ENCODE results near the gene SUDS3.
A peak's percentile ranks its signal among the peaks of the same experiment; 100 is the strongest.

Gene SUDS3

DNA sequence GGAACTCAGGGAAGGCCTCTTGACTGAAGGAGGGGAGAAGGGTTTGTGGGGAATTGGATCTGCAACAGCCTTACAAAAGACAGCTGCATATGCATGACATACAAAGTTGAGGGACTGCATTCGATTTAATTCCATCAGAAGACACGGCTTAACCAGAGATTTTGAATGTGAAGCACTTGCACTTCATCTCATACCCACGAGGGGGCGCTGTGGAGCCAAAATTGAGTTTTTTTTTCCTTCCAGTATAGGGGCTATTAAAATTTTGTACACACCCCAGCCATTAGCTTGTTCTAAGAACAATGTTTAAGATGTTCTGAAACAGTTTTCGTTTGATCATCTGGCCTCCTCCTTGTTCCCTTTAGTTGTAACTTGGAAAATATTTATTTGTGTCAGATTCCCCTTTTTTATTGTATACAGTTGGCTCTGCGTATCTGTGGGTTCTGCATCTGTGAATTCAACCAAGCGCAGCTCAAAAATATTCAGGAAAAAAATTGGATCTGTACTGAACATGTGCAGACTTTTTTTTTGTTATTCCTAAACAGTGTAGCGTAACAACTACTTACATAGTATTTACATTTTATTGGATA is 1.6 kb downstream of the SUDS3 start:
- no peaks in the 10 kb centered on the region for H3K9me3 ChIP-seq (ENCODE audit: low read length)
- no peak for TF ChIP-seq EZH2 (IDR thresholded peaks at IDR 0.05; ENCODE audit: borderline replicate concordance, low read length)
- TF ChIP-seq, protein P1, sequence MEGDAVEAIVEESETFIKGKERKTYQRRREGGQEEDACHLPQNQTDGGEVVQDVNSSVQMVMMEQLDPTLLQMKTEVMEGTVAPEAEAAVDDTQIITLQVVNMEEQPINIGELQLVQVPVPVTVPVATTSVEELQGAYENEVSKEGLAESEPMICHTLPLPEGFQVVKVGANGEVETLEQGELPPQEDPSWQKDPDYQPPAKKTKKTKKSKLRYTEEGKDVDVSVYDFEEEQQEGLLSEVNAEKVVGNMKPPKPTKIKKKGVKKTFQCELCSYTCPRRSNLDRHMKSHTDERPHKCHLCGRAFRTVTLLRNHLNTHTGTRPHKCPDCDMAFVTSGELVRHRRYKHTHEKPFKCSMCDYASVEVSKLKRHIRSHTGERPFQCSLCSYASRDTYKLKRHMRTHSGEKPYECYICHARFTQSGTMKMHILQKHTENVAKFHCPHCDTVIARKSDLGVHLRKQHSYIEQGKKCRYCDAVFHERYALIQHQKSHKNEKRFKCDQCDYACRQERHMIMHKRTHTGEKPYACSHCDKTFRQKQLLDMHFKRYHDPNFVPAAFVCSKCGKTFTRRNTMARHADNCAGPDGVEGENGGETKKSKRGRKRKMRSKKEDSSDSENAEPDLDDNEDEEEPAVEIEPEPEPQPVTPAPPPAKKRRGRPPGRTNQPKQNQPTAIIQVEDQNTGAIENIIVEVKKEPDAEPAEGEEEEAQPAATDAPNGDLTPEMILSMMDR (IDR thresholded peaks at IDR 0.05; ENCODE audit: low read length): peak; percentile 89
- H3K27me3 ChIP-seq (ENCODE audit: insufficient read depth, low read length): no peaks in the 10 kb centered on the region
- H3K79me2 ChIP-seq (ENCODE audit: insufficient read depth, low read length): peaks cover 10% of the 10 kb centered on the region; the same call in 1 of the 2 replicates
- peak overlapping the region; percentile 86 for H3K4me3 ChIP-seq (ENCODE audit: low read depth, low read length, poor library complexity, severe bottlenecking)
- H3K36me3 ChIP-seq (ENCODE audit: insufficient read depth, low read length): peaks cover 35% of the 10 kb centered on the region
- H3K9ac ChIP-seq (ENCODE audit: low read length): peak overlapping the region; percentile 86
- H3K4me1 ChIP-seq (ENCODE audit: insufficient read depth, low read length, severe bottlenecking): peaks cover 35% of the 10 kb centered on the region
- peak overlapping the region; percentile 57 for H3K27ac ChIP-seq (ENCODE audit: low read depth, low read length, poor library complexity, severe bottlenecking)
- no peaks in the 10 kb centered on the region for H3F3A ChIP-seq (ENCODE audit: insufficient read depth, low read length)
- no peaks in the 10 kb centered on the region for H3K9me2 ChIP-seq (ENCODE audit: low read depth, low read length)
- peak overlapping the region; percentile 90 for H3K4me2 ChIP-seq (ENCODE audit: low read length)
- no peak overlapping the region for H2AFZ ChIP-seq (ENCODE audit: low read length)
- H4K20me1 ChIP-seq (ENCODE audit: insufficient read depth, low read length): no peaks in the 10 kb centered on the region

DNA sequence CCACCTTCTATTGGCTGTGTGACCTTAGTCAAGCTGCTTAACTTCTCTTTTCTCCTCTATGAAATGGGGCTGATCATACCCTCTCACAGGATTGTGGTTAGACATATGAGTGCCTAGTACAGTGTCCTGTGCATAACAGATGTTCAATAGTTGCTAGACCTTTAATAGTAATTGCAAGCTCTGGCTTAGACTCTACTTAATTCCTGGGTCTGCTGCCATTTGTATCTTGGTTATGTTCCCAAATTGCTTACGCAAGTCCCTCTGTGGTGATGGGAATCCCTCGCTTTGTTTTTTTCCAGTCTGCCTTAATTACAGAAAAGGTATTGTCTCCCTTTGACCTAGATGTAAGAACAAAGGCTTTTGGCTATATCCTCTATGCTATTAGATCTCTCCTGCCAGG is 15.1 kb downstream of the SUDS3 start:
- no peaks in the 10 kb centered on the region for H3K27me3 ChIP-seq (ENCODE audit: insufficient read depth, low read length)
- peaks cover 85% of the 10 kb centered on the region for H3K36me3 ChIP-seq (ENCODE audit: insufficient read depth, low read length)
- no peak overlapping the region for H3K4me2 ChIP-seq (ENCODE audit: low read length)
- no peaks in the 10 kb centered on the region for H4K20me1 ChIP-seq (ENCODE audit: insufficient read depth, low read length)
- TF ChIP-seq, protein P1 (IDR thresholded peaks at IDR 0.05; ENCODE audit: low read length): no peak
- no peak for TF ChIP-seq EZH2 (IDR thresholded peaks at IDR 0.05; ENCODE audit: borderline replicate concordance, low read length)
- no peak overlapping the region for H2AFZ ChIP-seq (ENCODE audit: low read length)
- no peaks in the 10 kb centered on the region for H3K4me1 ChIP-seq (ENCODE audit: insufficient read depth, low read length, severe bottlenecking)
- no peaks in the 10 kb centered on the region for H3K79me2 ChIP-seq (ENCODE audit: insufficient read depth, low read length)
- no peak overlapping the region for H3K9ac ChIP-seq (ENCODE audit: low read length)
- H3K9me3 ChIP-seq (ENCODE audit: low read length): no peaks in the 10 kb centered on the region
- H3K9me2 ChIP-seq (ENCODE audit: low read depth, low read length): no peaks in the 10 kb centered on the region
- H3K27ac ChIP-seq (ENCODE audit: low read depth, low read length, poor library complexity, severe bottlenecking): no peak overlapping the region
- no peak overlapping the region for H3K4me3 ChIP-seq (ENCODE audit: low read depth, low read length, poor library complexity, severe bottlenecking)
- no peaks in the 10 kb centered on the region for H3F3A ChIP-seq (ENCODE audit: insufficient read depth, low read length)

DNA sequence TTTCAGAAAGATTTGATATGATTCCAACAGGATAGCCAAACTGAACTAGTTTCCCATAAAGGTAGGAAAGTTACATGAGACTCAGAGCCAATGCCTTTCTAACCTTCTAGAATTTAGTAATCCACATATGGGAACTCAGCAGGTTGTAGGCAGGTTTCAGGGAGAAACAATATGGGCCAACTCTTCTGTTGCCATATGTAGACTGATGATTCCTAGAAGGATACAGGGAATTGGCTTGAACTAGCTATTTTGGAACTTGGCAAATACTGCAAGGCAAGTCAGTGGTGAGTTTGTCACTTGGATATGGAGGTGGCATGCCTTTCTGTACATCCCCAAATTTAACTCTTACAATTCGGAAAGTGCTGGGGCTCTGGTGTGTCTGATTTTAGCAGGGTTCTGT is 15.5 kb downstream of the SUDS3 start:
- H3K4me2 ChIP-seq (ENCODE audit: low read length): no peak overlapping the region
- H4K20me1 ChIP-seq (ENCODE audit: insufficient read depth, low read length): no peaks in the 10 kb centered on the region
- no peak overlapping the region for H2AFZ ChIP-seq (ENCODE audit: low read length)
- peaks cover 85% of the 10 kb centered on the region for H3K36me3 ChIP-seq (ENCODE audit: insufficient read depth, low read length)
- H3K79me2 ChIP-seq (ENCODE audit: insufficient read depth, low read length): no peaks in the 10 kb centered on the region
- H3K4me1 ChIP-seq (ENCODE audit: insufficient read depth, low read length, severe bottlenecking): no peaks in the 10 kb centered on the region
- no peak overlapping the region for H3K9ac ChIP-seq (ENCODE audit: low read length)
- no peaks in the 10 kb centered on the region for H3K9me3 ChIP-seq (ENCODE audit: low read length)
- H3K4me3 ChIP-seq (ENCODE audit: low read depth, low read length, poor library complexity, severe bottlenecking): no peak overlapping the region
- no peak for TF ChIP-seq EZH2 (IDR thresholded peaks at IDR 0.05; ENCODE audit: borderline replicate concordance, low read length)
- TF ChIP-seq, protein P1 (IDR thresholded peaks at IDR 0.05; ENCODE audit: low read length): no peak
- no peaks in the 10 kb centered on the region for H3K27me3 ChIP-seq (ENCODE audit: insufficient read depth, low read length)
- no peak overlapping the region for H3K27ac ChIP-seq (ENCODE audit: low read depth, low read length, poor library complexity, severe bottlenecking)
- no peaks in the 10 kb centered on the region for H3K9me2 ChIP-seq (ENCODE audit: low read depth, low read length)
- no peaks in the 10 kb centered on the region for H3F3A ChIP-seq (ENCODE audit: insufficient read depth, low read length)

Measured in OCI-LY1 (cell line).